Nephron (organoid): Measurements from ENCODE around the gene CLDND2.
A peak's percentile ranks its signal among the peaks of the same experiment; 100 is the strongest.
"Not testable (repeated sequence)": the region's sequence is repeated elsewhere in the genome, so short reads cannot be mapped to it uniquely, and the experiment has no call there.

Experiments
- H3K27ac Mint-ChIP-seq, 3 experiments: 2 replicates each; pipeline ENCODE4 v1.8.0; 2020; ENCODE audit warnings: mixed read lengths in 3 of 3, mild to moderate bottlenecking in 2 of 3, moderate library complexity in 1 of 3
- H3K27me3 Mint-ChIP-seq: 2 replicates; pipeline ENCODE4 v1.8.0; 2021; ENCODE audit warnings: low read depth, mild to moderate bottlenecking, moderate library complexity, mixed read lengths
- H3K36me3 Mint-ChIP-seq: 2 replicates; pipeline ENCODE4 v1.8.0; 2020; ENCODE audit warnings: low read depth, mixed read lengths
- H3K4me1 Mint-ChIP-seq: 2 replicates; pipeline ENCODE4 v1.8.0; 2020; ENCODE audit warnings: mixed read lengths
- H3K4me3 Mint-ChIP-seq, 3 experiments: 2 replicates each; pipeline ENCODE4 v1.8.0; 2020; ENCODE audit warnings: mild to moderate bottlenecking in 3 of 3, mixed read lengths in 3 of 3, moderate library complexity in 2 of 3
- H3K9me3 Mint-ChIP-seq: 2 replicates; pipeline ENCODE4 v1.8.0; 2020; ENCODE audit warnings: mixed read lengths
- TF ChIP-seq, protein P1 (sequence below), 3 experiments: fragments of 200-600 bp; sonication (generic); IDR thresholded peaks; one replicate each; pipeline ENCODE4 v1.5.0; 2021; ENCODE audit warnings: antibody characterized with exemption in 3 of 3; ENCODE audit not compliant: unreplicated experiment in 3 of 3

Gene CLDND2, protein sequence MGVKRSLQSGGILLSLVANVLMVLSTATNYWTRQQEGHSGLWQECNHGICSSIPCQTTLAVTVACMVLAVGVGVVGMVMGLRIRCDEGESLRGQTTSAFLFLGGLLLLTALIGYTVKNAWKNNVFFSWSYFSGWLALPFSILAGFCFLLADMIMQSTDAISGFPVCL

DNA sequence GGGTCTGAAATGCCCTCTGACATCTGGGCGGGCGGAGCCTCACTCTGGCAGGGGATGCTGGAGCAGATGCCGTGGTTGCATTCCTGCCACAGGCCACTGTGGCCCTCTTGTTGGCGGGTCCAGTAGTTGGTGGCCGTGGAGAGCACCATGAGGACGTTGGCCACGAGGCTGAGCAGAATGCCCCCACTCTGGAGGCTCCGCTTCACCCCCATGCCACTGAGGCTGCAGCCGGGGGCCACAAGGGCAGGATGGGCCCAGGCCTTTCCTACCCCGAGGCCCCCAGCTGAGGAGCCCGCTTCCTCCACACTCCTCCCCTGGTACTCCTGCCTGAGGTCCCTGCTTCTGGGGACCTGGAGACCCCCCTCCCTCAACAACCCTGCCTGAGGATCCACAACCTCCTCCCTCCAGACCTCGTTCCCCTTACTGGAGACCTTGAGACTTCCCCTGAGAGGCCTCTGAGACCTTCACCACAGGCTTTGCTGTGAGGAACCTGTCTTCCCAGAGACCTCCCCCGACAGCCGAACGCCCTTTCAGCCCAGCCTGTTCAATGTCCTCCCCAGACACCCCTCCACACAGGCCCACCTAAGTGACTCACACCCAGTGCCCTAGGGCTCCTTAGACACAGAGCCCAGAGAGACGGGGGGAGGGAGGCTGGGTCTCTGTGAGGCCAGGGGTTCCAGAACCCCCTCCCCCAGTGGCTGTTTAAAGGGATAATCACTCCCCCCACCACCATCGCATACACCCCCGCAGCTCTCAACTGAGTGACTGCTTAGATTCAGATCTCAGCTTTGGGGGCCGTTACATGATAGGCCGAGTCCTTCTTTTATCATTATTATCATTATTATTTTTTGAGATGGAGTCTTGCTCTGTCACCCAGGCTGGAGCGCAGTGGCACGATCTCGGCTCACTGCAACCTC is at the start of gene CLDND2:
Gene CLDND2, minus strand, starts transcription at position 638 of the 917 bp plus-strand sequence. Its CDS starts 426 bp downstream, at position 212.
- no peaks in the 10 kb centered on the region for H3K9me3 Mint-ChIP-seq
- H3K4me3 Mint-ChIP-seq: peak within 1 kb of the TSS; percentile 98 to 100 (median 99)
- H3K36me3 Mint-ChIP-seq: no peaks in the 10 kb centered on the region

DNA sequence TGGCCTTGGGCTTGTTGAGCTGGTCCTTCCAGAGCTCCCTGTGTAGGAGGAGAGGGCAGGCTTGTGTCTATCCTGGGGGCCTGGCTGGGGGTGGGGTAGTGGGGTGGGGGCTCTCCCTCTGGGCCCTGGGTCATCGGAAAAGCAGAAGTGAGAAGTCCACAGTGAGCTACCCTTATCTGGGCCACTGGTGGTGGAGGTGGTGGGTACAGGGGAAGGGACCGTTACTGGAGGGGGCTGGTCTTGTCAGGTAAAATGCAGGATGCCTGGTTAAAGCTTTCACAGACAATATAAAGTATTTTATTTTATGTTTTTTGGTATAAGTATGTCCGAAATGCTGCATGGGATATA is 49.0 kb upstream of the CLDND2 start:
- H3K36me3 Mint-ChIP-seq: no peaks in the 10 kb centered on the region
- H3K9me3 Mint-ChIP-seq: no peaks in the 10 kb centered on the region
- no peak overlapping the region for H3K4me3 Mint-ChIP-seq
- TF ChIP-seq, protein P1, sequence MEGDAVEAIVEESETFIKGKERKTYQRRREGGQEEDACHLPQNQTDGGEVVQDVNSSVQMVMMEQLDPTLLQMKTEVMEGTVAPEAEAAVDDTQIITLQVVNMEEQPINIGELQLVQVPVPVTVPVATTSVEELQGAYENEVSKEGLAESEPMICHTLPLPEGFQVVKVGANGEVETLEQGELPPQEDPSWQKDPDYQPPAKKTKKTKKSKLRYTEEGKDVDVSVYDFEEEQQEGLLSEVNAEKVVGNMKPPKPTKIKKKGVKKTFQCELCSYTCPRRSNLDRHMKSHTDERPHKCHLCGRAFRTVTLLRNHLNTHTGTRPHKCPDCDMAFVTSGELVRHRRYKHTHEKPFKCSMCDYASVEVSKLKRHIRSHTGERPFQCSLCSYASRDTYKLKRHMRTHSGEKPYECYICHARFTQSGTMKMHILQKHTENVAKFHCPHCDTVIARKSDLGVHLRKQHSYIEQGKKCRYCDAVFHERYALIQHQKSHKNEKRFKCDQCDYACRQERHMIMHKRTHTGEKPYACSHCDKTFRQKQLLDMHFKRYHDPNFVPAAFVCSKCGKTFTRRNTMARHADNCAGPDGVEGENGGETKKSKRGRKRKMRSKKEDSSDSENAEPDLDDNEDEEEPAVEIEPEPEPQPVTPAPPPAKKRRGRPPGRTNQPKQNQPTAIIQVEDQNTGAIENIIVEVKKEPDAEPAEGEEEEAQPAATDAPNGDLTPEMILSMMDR (IDR thresholded peaks at IDR 0.05; ENCODE audit: unreplicated experiment in 3 of 3): no peak
- peaks cover 25% of the 10 kb centered on the region for H3K27me3 Mint-ChIP-seq
- H3K27ac Mint-ChIP-seq: no peak overlapping the region
- no peaks in the 10 kb centered on the region for H3K4me1 Mint-ChIP-seq

More for the DNA sequence above, at the start of gene CLDND2:
- peak within 1 kb of the TSS; percentile 98 to 100 (median 99) for H3K27ac Mint-ChIP-seq
- TF ChIP-seq, protein P1 (IDR thresholded peaks at IDR 0.05; ENCODE audit: unreplicated experiment in 3 of 3): peak in 1 of 3 experiments; percentile 8
- peaks cover 5% of the 10 kb centered on the region for H3K27me3 Mint-ChIP-seq
- peaks cover 17% of the 10 kb centered on the region for H3K4me1 Mint-ChIP-seq

DNA sequence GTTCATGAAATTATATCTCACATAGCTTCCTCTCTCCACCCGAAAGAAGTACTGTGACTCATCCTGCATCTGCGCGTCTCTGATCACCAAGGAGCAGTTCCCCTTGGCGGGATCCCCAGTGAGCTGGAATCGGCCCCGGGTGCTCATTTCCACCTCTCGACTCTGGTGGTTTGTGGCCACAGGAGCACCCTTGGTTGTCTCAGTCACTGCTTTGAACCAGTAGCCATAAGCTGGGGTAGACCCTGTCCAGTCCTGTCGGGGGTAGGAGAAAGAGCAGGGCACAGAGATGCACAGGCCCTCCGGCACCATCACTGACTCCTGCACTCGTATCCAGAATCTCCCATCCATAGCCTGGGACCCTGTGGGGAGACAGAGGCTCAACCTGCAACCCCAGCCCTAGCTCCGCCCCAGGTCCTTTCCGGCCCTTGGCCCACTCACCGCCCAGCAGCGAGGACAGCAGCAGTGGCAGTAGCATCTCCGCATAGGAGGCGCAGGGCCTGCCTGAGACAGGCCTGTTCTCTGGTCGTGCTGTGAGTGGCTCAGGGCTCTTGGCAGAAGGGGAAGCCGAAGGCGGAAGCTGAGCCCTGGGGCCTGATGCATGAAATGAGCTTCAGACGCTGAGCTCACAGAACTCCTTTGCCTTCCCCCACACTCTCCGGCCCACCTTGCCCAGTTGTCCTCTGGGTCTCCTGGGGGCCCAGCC is 48.5 kb upstream of the CLDND2 start, which contains the start of gene SIGLEC10:
Gene SIGLEC10, minus strand, starts transcription at position 536 of the 703 bp plus-strand sequence. Its CDS starts 61 bp downstream, at position 475.
- Mint-ChIP-seq H3K27me3 (peaks cover 21% of the 10 kb centered on the region), H3K36me3 (no peaks in the 10 kb centered on the region), H3K4me3 (no peak within 1 kb of the TSS), H3K4me1 (no peaks in the 10 kb centered on the region), H3K27ac (no peak within 1 kb of the TSS), H3K9me3 (no peaks in the 10 kb centered on the region)
- TF ChIP-seq, protein P1 (IDR thresholded peaks at IDR 0.05; ENCODE audit: unreplicated experiment in 3 of 3): no peak

DNA sequence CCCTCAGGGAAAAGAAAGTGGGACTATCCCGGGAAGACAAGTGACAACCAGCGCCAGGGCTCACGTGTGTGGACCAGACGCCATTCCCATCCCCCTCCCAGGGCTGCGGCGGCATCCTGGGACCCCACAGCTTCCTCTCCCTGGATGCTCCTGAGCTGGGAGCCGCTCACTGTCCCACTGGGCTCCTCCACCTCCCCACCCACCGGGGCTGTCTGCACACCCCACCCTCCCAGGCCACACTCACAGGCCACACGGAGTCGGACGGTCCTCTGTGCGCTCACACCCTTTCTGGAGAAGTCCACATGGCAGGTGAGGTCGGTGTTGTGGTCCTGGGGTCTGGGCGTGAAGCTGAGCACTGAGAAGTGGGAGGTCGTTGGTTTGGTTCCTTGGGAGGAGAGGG is 47.6 kb upstream of the CLDND2 start:
- H3K9me3 Mint-ChIP-seq, H3K27ac Mint-ChIP-seq, H3K4me3 Mint-ChIP-seq, H3K4me1 Mint-ChIP-seq, H3K36me3 Mint-ChIP-seq: not testable (repeated sequence)
- H3K27me3 Mint-ChIP-seq: peaks cover 15% of the 10 kb centered on the region

DNA sequence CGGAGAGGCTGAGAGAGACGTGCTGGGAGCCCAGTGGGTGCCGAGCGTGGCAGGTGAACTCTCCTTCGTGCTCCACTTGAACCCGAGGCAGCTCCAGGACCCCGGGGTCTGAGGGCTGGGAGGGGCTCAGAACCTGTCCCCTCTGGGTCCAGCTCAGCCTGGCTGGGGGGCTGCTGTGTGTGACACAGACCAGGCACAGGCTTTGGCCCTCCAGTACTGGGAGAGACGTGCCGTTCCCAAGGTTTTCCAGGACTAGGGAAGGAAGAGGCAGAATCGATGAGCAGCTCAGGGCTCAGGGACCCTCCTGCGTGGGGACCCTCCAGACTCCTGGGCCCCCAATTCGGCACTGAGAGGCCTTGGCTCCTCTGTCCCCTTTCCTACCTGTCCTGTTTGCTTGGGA is 46.4 kb upstream of the CLDND2 start:
- Mint-ChIP-seq H3K36me3 (no peaks in the 10 kb centered on the region), H3K27me3 (peaks cover 10% of the 10 kb centered on the region), H3K9me3 (no peaks in the 10 kb centered on the region), H3K4me1 (no peaks in the 10 kb centered on the region), H3K27ac (no peak overlapping the region), H3K4me3 (no peak overlapping the region)
- TF ChIP-seq, protein P1 (IDR thresholded peaks at IDR 0.05; ENCODE audit: unreplicated experiment in 3 of 3): no peak
